T-cell (primary cell): ENCODE measurements around the gene APPBP2. TPM values are rescaled to one million over a fixed set of nuclear protein-coding genes. Genes with fewer than 3 reads are reported as not detected.

Source experiments
- ATAC-seq, 4 experiments: fragments of 200-7000 bp in 3 of 4; fragments of 150-1000 bp in 1 of 4; cut with Tn5 transposase; replicated peaks in 1 of 4; 1 replicate in 3 of 4; 2 replicates in 1 of 4; pipeline ENCODE4 v1.10.0; 2021; ENCODE audit warnings: moderate library complexity in 3 of 4, mild to moderate bottlenecking in 2 of 4, moderate number of reproducible peaks in 1 of 4
- CTCF ChIA-PET, 2 donors: fragments of 300-600 bp; sonication (Branson Sonifier 250); formaldehyde crosslinking; loops; one replicate each; lab custom pipeline; 2022; ENCODE audit warnings: antibody characterized with exemption in 2 of 2; lab: Charles Lee
- POLR2A ChIA-PET, 2 donors: fragments of 300-600 bp; sonication (Branson Sonifier 250); formaldehyde crosslinking; loops; one replicate each; lab custom pipeline; 2022; ENCODE audit warnings: antibody characterized with exemption in 2 of 2; lab: Charles Lee
- DNase-seq, 35 experiments: peaks; one replicate each; pipeline versions ENCODE4 v3.0.0 to v3.0.0-alpha.2; 2013 to 2023
- H3K27ac ChIP-seq: one replicate; pipeline ENCODE4 v1.5.1; 2013; ENCODE audit warnings: low read length
- H3K27me3 ChIP-seq, 2 experiments: replicated peaks in 1 of 2; 1 replicate in 1 of 2; 2 replicates in 1 of 2; pipeline versions ENCODE4 v1.6.1 to v1.7.0; 2013; ENCODE audit warnings: low read length in 1 of 2, mixed read lengths in 1 of 2; ENCODE audit not compliant: control insufficient read depth in 2 of 2, insufficient read depth in 2 of 2; ENCODE audit errors: extremely low read depth in 1 of 2
- H3K36me3 ChIP-seq, 2 donors: 1 replicate in 1 of 2; 2 replicates in 1 of 2; pipeline versions ENCODE4 v1.6.1 to v1.7.0; 2013; ENCODE audit warnings: low read length in 1 of 2; ENCODE audit not compliant: control insufficient read depth in 2 of 2, insufficient read depth in 1 of 2; ENCODE audit errors: extremely low read depth in 1 of 2
- H3K4me1 ChIP-seq, 2 experiments: 1 replicate in 1 of 2; 2 replicates in 1 of 2; pipeline versions ENCODE4 v1.6.1 to v1.7.0; 2013; ENCODE audit warnings: low read length in 2 of 2, mixed read lengths in 1 of 2; ENCODE audit not compliant: insufficient read depth in 2 of 2, control insufficient read depth in 1 of 2; ENCODE audit errors: extremely low read depth in 1 of 2
- H3K4me3 ChIP-seq, 2 donors: 1 replicate in 1 of 2; 2 replicates in 1 of 2; pipeline versions ENCODE4 v1.5.1 to v1.7.0; 2013; ENCODE audit warnings: mild to moderate bottlenecking in 2 of 2, low read length in 1 of 2, moderate library complexity in 1 of 2; ENCODE audit not compliant: control insufficient read depth in 1 of 2; ENCODE audit errors: extremely low read depth in 1 of 2
- H3K9me3 ChIP-seq: 2 replicates; pipeline ENCODE4 v1.7.0; 2013
- H3K27ac Mint-ChIP-seq, 2 donors: one replicate each; pipeline ENCODE4 v1.8.0; 2020 to 2021; ENCODE audit warnings: mild to moderate bottlenecking in 2 of 2, mixed read lengths in 2 of 2
- H3K27me3 Mint-ChIP-seq, 2 donors: one replicate each; pipeline ENCODE4 v1.8.0; 2021 to 2022; ENCODE audit warnings: mixed read lengths in 2 of 2
- H3K36me3 Mint-ChIP-seq: one replicate; pipeline ENCODE4 v1.8.0; 2021; ENCODE audit warnings: mixed read lengths
- H3K4me1 Mint-ChIP-seq, 3 donors: one replicate each; pipeline ENCODE4 v1.8.0; 2020 to 2022; ENCODE audit warnings: mixed read lengths in 3 of 3, mild to moderate bottlenecking in 1 of 3
- H3K4me3 Mint-ChIP-seq, 3 donors: one replicate each; pipeline ENCODE4 v1.8.0; 2020 to 2022; ENCODE audit warnings: mild to moderate bottlenecking in 3 of 3, mixed read lengths in 3 of 3, moderate library complexity in 3 of 3
- H3K9me3 Mint-ChIP-seq, 3 donors: one replicate each; pipeline ENCODE4 v1.8.0; 2020 to 2022; ENCODE audit warnings: mixed read lengths in 3 of 3
- whole genome bisulfite sequencing: methylation state at CpG from one replicate; pipeline ENCODE4 v1.1.5; 2013; ENCODE audit warnings: missing lambda C conversion rate; ENCODE audit not compliant: insufficient coverage; 5-methylcytosine and 5-hydroxymethylcytosine counted together
- total RNA-seq, 35 experiments: library from RNA in 6 of 35; stranded (reverse) in 6 of 35; fragments of 120-200 nt in 1 of 35; gene quantifications; one replicate each; pipeline versions ENCODE4 v1.2.1 to v1.2.4 and lab custom pipeline; 2013 to 2026

Gene APPBP2
- total RNA-seq, 5 donors from 2014 or later (not counting 1 experiment from before 2014, with no cell fraction given) = 32.2 to 42.0 (median 36.6) TPM

DNA sequence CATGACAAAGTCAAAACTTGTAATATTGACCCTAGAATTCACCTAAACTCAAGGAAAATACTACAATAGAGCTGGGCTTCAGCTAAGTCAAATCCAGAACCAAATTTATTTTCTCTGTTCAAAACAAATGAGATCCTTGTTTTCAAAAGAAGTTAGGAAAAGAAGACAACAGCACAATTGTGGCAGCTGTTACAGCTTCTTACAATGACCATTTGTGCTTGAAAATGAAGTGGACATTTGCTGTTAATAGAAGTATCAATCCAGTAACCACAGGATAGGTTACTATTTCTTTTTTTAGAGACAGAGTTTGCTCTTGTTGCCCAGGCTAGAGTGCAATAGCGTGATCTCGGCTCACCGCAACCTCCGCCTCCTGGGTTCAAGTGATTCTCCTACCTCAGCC, 44.4 kb downstream of the APPBP2 start:
- DNase-seq (no peak), ATAC-seq (no peak)
- Histone ChIP-seq H3K4me3 (no peak overlapping the region), H3K4me1 (no peaks in the 10 kb centered on the region), H3K36me3 (peaks cover 2 to 12% of the 10 kb centered on the region in 2 donors), H3K9me3 (no peaks in the 10 kb centered on the region), H3K27me3 (no peaks in the 10 kb centered on the region), H3K27ac (no peak overlapping the region)
- H3K27me3 Mint-ChIP-seq = no peaks in the 10 kb centered on the region
- no peak overlapping the region for H3K4me3 Mint-ChIP-seq
- H3K36me3 Mint-ChIP-seq = peaks cover 20% of the 10 kb centered on the region
- ChIA-PET POLR2A (no interaction called here), CTCF (no interaction called here)
- peaks cover 0 to 7% (median 0%) of the 10 kb centered on the region in 3 donors for H3K9me3 Mint-ChIP-seq
- no CpG with 5 or more reads among the region's 4 CpGs for WGBS
- H3K4me1 Mint-ChIP-seq = peaks cover 2 to 14% (median 4%) of the 10 kb centered on the region in 3 donors
- no peak overlapping the region for H3K27ac Mint-ChIP-seq

DNA sequence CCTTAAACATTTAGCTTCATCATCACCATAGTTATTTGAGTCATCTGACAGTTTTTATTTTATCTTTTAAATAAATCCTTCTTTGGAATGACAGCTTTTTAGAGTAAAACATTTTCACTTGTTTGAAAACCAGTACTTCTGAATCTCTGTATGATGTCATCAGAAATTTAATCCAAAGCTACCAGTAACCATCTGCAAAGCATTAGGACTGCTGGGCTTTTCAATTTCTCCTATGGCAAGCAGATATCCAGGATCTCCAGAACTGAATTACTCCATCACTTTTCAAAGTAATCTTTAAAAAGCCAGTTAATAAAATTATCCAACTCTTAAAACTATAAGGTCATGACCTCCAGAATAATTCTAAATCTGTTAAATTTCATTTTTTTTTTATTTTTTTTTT, 52.3 kb downstream of the APPBP2 start:
- no peaks in the 10 kb centered on the region for H3K27me3 Mint-ChIP-seq
- H3K9me3 Mint-ChIP-seq = no peaks in the 10 kb centered on the region
- H3K4me3 ChIP-seq = no peak overlapping the region
- H3K36me3 Mint-ChIP-seq = peaks cover 42% of the 10 kb centered on the region
- no peaks in the 10 kb centered on the region for H3K4me1 ChIP-seq
- ATAC-seq (no peak), DNase-seq (no peak)
- H3K4me3 Mint-ChIP-seq = no peak overlapping the region
- H3K4me1 Mint-ChIP-seq = peaks cover 4 to 8% (median 7%) of the 10 kb centered on the region in 3 donors
- H3K9me3 ChIP-seq = no peaks in the 10 kb centered on the region
- POLR2A ChIA-PET = interaction anchor here in 1 of 2 donors (0.7 kb wide), 1 partner anchor 36 kb away, joined by 3 read pairs; no protein-coding TSS in a partner anchor
- CTCF ChIA-PET = no interaction called here
- H3K27ac Mint-ChIP-seq = no peak overlapping the region
- peaks cover 9 to 10% of the 10 kb centered on the region in 2 donors for H3K36me3 ChIP-seq
- H3K27ac ChIP-seq = no peak overlapping the region
- no peaks in the 10 kb centered on the region for H3K27me3 ChIP-seq

DNA sequence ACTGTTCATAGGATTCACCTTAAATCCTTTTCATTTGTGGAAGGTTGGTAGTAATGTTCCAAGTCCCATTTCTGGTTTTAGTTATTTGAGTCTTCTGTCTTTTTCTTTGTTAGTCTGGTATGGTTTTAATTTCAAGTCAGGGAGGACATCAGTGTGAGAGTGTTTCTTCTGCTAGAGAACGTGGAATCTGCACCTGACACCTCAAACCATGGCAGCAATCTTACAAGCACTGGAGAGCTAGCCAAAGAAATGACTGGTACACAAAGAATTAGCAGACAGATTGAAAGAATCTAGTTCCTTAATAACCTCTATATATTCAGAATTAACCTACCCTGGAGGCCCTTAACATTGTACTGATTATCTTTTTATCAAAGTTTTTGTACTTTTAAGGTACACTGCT, 53.6 kb downstream of the APPBP2 start:
- Mint-ChIP-seq H3K27ac (no peak overlapping the region), H3K9me3 (no peaks in the 10 kb centered on the region), H3K4me3 (no peak overlapping the region), H3K4me1 (peaks cover 4 to 8% (median 7%) of the 10 kb centered on the region in 3 donors), H3K36me3 (peaks cover 45% of the 10 kb centered on the region), H3K27me3 (no peaks in the 10 kb centered on the region)
- Histone ChIP-seq H3K4me1 (no peaks in the 10 kb centered on the region), H3K9me3 (no peaks in the 10 kb centered on the region), H3K36me3 (peaks cover 8 to 10% of the 10 kb centered on the region in 2 donors), H3K27ac (no peak overlapping the region), H3K4me3 (no peak overlapping the region), H3K27me3 (no peaks in the 10 kb centered on the region)
- DNase-seq (no peak), ATAC-seq (no peak)
- ChIA-PET CTCF (interaction anchor here in 1 of 2 donors (0.5 kb wide), 1 partner anchor 723 kb away, joined by 5 read pairs; no protein-coding TSS in a partner anchor), POLR2A (no interaction called here)
- WGBS = no CpG with 5 or more reads among the region's 1 CpG

DNA sequence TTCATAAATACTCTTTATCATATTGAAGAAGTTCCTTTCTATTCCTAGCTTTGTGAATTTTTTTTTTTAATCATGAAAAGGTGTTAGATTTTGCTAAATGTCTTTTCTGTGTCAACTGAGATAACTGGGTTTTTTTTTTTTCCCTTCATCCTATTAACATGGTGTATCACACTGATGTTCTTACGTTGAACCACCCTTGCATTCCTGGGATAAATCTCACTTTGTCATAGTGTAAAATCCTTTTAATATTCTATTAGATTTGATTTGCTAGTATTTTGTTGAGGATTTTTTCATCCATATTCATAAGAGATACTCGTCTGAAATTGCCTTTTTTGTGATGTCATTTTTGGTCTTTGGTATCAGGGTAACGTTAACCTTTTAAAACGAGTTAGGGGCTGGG, 54.6 kb downstream of the APPBP2 start:
- no CpG with 5 or more reads among the region's 4 CpGs for WGBS
- H3K27ac ChIP-seq = no peak overlapping the region
- no peak for DNase-seq
- H3K4me3 ChIP-seq = no peak overlapping the region
- no peaks in the 10 kb centered on the region for H3K4me1 ChIP-seq
- peaks cover 42% of the 10 kb centered on the region for H3K36me3 Mint-ChIP-seq
- H3K36me3 ChIP-seq = peaks cover 8% of the 10 kb centered on the region in 2 donors
- no peaks in the 10 kb centered on the region for H3K9me3 ChIP-seq
- H3K27me3 Mint-ChIP-seq = no peaks in the 10 kb centered on the region
- ATAC-seq = no peak
- H3K4me1 Mint-ChIP-seq = peaks cover 0 to 8% (median 7%) of the 10 kb centered on the region in 3 donors
- H3K27ac Mint-ChIP-seq = no peak overlapping the region
- no peaks in the 10 kb centered on the region for H3K9me3 Mint-ChIP-seq
- POLR2A ChIA-PET = no interaction called here
- H3K27me3 ChIP-seq = no peaks in the 10 kb centered on the region
- H3K4me3 Mint-ChIP-seq = no peak overlapping the region
- CTCF ChIA-PET = no interaction called here

DNA sequence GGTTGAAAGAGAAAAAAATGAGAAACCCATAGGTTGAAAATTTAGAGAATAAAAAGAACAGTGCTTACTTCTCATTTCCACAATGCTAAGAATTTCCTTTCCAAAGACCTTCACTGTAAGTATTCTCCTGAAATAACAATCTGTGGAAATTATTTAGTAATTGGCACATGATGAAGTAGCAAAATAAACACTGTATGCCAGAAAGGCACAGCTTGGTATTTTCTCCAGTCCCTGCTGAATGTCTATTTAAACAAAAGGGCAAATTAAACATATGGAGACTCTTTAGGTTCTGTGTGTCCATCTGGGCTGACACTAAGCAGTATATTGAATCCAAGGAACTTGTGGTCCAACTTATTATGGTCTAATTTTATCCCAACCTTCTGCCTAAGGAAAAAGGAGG, 57.7 kb downstream of the APPBP2 start:
- Mint-ChIP-seq H3K36me3 (peaks cover 53% of the 10 kb centered on the region), H3K27ac (peak overlapping the region in 1 of 2 donors; percentile 36), H3K4me3 (no peak overlapping the region), H3K9me3 (no peaks in the 10 kb centered on the region), H3K27me3 (no peaks in the 10 kb centered on the region), H3K4me1 (peaks cover 0 to 8% (median 7%) of the 10 kb centered on the region in 3 donors)
- DNase-seq = no peak
- H3K4me1 ChIP-seq = no peaks in the 10 kb centered on the region
- ChIA-PET POLR2A (no interaction called here), CTCF (no interaction called here)
- no peaks in the 10 kb centered on the region for H3K9me3 ChIP-seq
- no peak for ATAC-seq
- no peaks in the 10 kb centered on the region for H3K27me3 ChIP-seq
- peaks cover 7 to 38% of the 10 kb centered on the region in 2 donors for H3K36me3 ChIP-seq
- H3K4me3 ChIP-seq = no peak overlapping the region
- no peak overlapping the region for H3K27ac ChIP-seq

DNA sequence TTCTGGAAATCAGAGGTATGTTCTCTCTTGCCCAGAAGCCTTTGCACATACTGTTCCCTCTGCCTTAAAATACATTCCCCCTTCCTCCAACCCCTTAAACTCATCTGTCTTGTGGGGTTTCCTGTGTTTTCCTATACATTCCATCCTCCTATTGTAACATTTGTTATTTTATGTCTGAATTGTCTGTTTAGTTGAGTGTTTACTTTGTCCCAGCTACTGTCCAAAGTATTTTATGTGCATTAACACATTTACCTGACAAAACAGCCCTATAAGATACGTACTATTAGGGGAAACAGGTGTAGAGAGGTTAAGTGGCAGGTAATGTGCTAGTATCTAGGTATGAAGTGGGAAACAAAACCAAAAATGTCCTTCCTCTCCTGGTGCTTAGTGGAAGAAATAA, 61.7 kb downstream of the APPBP2 start:
- DNase-seq (no peak), ATAC-seq (no peak)
- no peak overlapping the region for H3K27ac Mint-ChIP-seq
- Histone ChIP-seq H3K36me3 (peaks cover 9 to 66% of the 10 kb centered on the region in 2 donors), H3K27me3 (no peaks in the 10 kb centered on the region), H3K27ac (no peak overlapping the region), H3K4me3 (no peak overlapping the region), H3K9me3 (no peaks in the 10 kb centered on the region), H3K4me1 (no peaks in the 10 kb centered on the region)
- no peaks in the 10 kb centered on the region for H3K27me3 Mint-ChIP-seq
- H3K9me3 Mint-ChIP-seq = no peaks in the 10 kb centered on the region
- WGBS = no CpG with 5 or more reads among the region's 1 CpG
- ChIA-PET CTCF (no interaction called here), POLR2A (interaction anchor here in 1 of 2 donors (0.6 kb wide), 1 partner anchor 116 kb away, joined by 3 read pairs; no protein-coding TSS in a partner anchor)
- H3K36me3 Mint-ChIP-seq = peaks cover 30% of the 10 kb centered on the region
- H3K4me3 Mint-ChIP-seq = no peak overlapping the region
- no peaks in the 10 kb centered on the region for H3K4me1 Mint-ChIP-seq
